HPDE6-E6E7 (cell line): ENCODE results near the gene GTF3A.

Experiments
- DNase-seq: peaks from one replicate; pipeline ENCODE4 v3.0.0; 2011; ENCODE audit warnings: missing footprints; ENCODE audit errors: extremely low spot score

GTF3A gene

DNA sequence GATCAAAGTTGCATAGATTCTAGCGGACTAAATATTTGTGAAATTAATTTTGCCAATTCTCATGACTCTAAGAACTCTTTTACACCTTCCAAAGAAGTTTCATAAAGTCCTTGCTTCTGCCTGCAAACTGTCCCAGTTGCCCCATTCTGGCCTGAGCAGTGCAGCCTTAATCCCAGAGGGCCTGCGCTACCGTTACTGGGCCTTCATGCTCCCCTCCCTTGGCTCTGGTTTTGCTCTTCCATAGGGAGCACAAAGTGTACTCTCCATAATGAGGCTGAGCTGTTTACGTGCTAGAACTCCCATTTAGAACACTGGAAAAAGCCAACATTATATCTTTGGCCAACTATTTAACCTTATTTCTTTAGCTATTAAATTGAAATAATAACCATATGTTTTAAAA lies 23.9 kb downstream of the GTF3A start:
- no peak for DNase-seq

DNA sequence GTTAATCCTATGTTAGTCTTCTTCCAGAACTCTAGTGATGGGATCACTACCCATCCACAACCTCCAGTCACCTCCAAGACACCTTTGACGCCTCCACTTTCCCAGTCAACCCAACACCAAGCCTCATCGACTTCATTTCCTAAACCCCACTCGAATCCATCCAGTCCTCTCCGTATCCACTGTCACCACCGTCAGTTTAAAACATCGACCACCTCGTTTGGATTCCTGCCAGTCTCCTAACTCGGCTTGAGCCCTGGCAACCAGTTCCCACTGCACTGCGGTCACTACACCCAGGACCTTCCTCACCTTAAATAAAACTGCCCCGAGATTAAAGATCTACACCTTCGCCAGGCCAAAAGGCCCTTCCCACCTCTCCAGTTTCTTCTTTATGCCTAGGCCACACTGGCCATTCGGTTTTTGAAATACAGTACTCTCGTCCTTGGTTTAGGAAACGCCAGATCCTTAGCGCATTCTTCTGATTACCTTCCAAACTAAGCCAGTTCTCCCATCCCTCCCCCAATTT lies 24.7 kb downstream of the GTF3A start:
- DNase-seq: no peak

DNA sequence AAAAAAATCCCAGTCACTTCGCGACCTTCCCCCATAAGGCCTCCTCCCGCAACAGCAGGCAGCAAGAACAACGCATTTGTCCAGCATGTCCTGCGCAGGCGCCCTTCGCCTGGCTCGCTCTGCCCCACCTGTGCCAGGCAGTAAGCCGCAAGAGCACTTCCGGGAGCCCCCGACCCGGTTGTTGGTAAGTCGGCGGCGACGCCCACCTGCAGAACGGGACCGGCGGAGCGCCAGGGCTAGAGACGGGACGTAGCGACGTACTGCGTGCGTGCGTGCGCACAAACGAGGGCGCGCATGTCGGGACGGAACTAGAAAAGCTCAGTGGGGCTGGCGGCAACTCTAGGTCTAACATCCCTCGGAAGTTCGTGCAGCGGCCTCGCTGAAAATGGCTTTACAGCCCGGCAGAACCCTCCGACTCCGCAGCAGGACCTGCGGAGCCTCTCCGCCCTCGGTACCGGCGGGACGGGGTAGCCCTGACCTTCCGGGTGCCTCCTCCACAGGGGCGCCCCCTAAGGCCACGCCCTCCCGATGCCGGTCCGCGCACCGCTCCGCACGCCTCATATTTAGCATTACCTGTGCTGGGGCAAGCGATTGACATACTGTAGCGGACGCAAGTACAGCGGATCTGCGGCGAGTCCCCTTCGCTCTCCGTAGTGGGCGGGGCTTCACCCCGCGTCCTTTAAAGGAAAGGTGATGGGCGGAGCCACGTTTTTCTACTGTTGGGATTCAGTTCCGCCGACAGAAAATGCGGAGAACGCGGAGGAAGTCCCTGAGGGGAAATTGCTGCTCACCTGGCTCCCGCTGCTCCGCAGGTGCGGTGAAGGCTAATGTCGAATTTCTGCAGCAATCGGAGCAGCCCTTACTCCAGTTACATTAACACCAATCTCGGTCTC lies 25.8 kb downstream of the GTF3A start, which contains the start of gene MTIF3:
Gene MTIF3 (minus strand): TSS at position 629 of the 893 bp plus-strand sequence. CDS start 10,116 bp downstream, outside the sequence.
- peak; percentile 47 for DNase-seq

DNA sequence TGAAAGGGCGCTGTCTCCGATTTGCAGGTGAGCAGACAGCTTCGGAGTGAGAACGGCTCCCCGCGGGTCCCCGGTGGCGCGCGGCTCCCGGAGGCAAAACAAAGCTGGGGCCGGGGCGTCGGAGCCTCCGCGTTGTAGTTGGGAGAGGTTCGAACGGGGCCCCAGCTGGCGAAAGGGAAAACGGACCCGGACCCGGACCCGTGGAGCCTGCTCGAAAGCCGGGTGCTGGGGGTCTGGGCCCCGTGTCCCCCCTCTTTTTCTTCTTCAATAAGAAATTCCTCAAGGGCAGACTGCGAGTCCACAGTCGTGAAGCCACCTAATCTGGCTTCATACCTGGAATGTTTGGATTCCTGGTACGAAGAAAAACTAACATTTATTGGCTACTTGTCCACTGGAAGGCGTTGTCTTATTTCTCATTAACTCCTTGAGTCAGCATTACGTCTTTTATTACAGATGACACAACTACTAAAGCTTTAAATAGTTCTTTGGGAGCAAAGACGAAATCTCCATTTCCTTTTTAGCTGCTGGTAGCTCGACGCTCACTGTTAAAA lies 26.6 kb downstream of the GTF3A start:
- DNase-seq: no peak

DNA sequence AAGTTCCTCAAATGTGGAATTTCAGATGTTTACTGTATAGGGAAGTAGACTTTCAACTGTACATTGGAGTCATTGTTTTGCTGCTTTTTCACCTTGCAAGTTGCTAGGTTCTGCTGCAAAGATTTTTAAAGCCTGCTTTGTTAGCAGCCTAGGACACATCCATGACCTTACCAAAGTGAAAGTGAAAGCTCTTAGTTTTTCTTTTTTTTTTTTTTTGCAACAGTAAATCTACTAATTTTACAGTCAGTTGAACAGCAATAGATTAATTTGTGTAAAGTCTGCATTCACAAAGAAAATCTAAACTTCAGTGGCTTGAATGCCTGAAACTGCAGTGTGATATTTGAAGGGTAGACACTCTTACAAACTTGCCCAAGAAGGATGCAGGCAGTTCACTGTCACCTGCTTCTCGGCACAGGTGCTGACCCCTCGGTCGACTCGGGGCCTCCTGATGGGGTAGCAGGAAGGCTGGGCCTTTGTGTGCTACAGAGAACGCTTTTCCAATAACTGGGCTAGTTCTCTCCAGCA lies 31.0 kb downstream of the GTF3A start:
- DNase-seq: no peak

DNA sequence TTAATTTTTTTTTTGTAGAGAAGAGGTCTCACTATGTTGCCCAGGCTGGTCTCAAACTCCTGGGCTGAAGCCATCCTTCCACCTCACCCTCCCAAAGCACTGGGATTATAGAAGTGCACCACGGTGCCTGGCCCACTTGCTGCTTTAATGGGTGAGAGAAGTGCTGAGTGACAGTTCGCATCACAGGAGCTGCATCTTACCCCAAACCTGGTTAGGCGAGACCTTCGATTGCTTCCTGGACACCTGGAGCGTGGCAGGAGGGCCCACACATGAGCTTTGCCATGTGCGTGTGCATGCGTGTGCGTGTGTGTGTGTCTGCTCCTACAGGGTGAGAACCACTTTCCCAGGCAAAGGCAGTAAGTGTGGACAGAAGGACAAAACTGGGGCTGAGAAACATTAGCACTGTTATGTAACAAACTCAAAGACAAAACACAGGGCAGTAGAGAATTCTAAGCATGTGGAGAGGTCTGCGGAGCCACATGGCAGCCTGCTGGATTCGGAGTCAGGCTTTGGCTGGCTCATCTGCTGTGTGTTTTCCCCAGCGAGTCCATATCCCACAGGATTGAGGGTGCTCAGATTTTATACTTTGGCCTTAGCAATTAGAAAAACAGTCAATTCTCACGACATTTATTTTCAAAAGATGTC lies 37.6 kb downstream of the GTF3A start:
- no peak for DNase-seq

DNA sequence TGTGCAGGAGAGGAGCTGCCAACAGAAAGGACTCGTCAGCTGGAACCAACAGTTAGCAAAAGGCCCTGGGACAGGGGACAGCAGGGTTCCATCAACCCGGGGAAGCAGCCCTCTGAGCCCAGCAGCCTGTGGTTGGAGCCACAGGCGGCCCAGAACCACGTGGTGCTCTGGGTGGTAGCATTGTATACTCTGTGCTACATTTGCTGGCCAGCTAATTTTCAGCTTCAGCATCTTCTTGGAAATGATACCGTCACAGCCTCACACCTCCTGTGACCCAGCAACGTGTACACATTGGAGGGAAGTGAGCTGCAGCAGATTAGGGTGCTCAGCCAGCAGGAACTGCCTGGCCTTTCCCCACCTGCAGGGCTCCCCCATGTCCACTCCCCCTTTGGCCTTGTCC lies 39.1 kb downstream of the GTF3A start:
- DNase-seq: no peak

DNA sequence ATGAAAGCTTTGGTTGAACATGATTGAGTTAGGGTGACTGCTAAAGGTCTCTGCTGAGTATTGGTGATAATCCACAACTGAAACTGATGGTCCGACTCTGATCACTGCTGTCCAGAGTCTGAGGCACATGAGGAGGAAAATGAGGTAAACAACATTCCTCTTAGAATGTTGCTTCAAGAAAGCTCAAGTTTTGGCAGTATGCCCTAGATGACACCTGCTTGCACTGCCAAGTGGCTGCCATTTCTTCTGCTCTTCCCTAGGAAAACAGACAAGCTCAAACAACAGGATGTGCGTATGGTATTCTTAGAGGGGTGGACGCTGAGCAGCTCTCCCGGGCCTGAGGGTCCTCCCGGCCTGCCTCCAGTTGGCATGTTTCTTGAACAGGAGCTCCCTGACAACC lies 41.2 kb downstream of the GTF3A start:
- DNase-seq: no peak

DNA sequence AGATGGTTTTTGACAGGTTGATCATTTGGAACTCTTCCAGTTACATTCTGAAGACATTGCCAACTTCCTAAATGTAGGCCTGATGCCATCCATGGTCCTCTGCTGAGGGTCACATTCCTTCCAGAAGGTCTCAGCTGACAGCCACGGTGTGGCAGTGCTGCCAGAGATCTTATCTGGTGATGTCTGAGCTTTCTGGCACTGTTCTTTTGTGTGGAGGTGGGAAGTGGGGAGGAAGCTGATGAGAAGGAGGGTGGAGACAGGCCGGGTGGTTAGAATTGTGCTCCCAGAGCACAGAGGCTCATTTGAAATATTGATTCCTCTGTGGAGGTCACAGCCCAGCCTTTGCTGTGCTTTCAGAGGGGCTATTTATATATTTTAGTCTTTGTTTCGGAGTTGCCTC lies 42.1 kb downstream of the GTF3A start:
- no peak for DNase-seq

DNA sequence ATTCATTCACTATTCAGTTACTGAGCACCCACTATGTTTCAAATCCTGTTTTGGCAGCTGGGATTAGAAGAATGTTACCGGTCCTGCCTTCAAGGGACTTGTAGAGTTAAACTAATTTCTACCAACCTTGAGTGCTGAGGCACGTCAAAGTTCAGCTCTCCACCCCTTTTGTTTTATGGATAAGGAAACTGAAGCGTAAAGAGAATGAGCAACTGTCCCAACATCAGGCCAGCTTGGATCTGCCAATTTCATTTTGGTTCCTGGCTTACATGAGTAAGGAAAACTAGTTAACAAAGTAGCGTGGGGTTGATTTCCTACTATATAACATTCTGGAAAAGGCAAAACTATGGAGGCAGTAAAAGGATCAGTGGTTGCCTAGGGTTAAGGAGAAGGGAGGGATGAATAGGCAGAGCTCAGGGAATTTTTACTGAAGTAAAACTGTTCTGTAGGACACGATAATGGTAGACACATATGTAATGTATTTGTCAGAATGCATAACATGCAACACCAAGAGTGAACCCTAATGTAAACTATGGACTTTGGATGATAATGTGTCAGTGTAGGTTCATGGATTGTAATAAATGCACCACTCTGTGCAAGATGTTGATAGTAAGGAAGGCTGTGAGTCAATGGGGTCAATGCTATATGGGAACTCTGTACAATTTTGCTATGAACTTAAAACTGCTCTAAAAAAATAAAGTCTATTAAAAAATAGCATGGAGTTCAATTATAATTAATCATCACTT lies 45.8 kb downstream of the GTF3A start:
- no peak for DNase-seq

DNA sequence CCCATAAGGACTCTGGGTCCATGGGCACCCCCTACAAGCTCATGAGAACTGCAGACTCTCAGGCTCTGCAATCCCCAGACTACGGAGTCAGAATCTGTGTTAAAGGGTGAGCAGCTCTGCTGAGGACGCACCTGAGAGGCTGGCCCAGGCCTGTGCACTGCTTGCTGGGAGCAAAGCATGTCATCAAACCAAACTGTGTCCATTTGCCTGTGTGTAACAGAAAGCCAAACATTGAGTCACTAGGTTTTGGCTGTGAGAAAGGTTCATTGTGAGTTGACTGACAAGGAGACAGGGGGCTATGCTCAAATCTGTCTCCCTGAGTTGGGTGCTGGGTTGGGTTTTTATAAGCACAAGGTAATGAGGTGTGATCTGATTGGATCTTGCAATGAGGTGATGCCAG lies 48.0 kb downstream of the GTF3A start:
- DNase-seq: no peak

DNA sequence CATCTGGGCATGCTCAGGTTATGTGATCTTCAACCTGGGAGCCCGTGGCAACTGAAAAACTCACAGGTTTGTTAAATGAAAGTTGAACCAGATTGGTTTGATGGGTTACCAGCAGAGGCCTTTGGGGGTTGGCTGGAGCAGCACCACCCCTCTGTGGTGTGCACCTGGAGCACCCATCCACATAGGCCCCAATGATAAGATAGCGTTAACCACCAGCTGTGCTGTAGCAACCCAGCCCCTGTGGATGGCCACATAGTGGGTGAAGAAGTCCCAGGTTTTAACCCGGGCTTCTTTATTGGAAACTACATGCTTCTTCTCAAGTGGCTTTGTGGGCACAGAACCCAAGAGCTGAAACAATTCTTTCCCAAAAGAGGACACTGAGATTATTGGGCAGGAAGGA lies 48.5 kb downstream of the GTF3A start:
- DNase-seq: no peak

DNA sequence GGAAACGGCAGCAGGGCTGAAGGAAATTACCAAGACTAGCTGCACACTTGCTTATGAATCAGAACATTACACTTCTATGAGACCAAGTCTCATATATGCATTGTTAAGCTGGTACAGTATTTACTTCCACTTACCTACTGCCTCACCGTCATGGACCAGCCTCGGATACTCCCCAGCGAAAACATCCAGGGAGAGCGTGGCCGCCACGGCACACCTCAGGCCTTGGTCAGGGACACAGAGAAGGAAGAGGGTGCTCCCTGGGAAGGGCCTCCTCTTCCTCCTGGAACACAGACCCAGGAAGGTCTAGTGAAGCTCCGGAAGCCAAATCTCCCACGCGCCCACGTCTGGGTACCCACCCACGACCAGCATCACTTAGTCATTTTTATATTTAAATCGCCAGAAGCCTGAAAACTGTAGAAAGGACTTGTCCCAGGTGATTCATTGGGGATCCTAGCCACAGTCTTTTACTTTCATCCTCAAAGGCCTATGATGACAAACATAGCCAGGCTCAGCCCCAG lies 50.4 kb downstream of the GTF3A start:
- DNase-seq: no peak

DNA sequence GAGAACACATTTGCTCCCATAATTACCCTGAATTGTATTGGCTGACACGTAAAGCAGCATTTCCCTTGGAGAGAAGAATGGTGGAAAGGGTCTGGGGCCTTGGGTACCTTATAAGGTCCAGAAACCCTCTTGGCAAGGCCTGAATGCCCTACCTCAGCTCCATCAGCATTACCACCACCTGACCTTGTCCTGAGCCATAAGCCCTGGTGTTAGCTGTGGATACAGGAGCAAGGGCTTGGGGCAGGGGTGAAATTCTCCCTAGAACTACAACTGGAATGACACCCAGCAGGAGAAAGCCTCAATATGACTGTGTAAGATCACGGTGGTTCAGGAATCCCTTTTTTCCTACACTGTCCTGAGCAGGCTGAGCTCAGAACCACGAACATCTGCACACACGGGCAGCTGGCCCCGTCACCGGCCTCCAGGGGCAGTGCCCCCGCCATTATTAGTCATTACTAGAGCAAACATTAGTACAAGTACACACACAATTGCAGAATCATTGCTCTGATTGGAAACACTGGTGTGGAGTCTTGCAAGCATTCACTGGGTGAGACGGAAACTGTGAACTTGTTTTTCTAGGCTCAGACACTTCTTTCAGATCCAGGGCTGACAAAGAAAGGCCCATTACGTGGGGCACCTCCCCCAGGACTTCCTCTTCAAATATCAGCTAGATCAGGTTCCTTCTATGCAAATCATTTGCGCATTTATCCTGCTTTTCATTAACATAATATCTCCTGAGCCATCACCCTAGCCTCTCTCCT lies 52.7 kb downstream of the GTF3A start:
- peak; percentile 32 for DNase-seq

DNA sequence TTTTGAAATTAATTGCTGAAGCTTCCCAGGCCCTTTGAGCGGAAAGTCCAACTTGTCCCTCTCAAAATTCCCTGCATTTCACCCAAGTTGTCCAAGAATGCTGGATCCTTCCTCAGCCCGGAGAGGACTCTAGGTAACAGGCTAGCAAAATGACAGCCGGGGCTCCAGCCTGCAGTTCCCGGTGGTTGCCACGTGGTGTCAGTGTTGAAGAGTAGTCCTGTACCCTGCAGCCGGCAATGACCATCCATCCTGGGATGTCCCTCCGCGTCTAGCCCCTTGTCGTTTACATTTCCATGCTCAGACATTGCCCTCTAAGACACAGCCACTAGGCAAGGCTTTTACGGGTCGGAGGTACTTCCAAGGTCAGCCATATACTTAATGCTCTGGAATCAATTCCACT lies 57.3 kb downstream of the GTF3A start:
- DNase-seq: peak; percentile 21

DNA sequence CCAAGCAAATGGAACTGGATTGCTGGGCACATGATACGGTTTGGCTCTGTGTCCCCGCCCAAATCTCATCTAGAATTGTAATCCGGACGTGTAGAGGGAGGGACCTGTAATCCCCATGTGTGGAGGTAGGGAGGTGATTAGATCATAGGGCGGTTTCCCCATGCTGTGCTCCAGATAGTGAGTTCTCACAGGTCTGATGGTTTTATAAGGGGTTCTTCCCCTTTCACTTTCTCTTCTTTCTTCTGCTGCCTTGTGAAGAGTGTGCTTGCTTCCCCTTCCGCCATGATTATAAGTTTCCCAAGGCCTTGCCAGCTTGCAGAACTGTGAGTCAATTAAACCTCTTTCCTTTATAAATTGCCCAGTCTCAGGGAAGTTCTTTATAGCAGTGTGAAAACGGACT lies 58.6 kb downstream of the GTF3A start:
- DNase-seq: no peak

DNA sequence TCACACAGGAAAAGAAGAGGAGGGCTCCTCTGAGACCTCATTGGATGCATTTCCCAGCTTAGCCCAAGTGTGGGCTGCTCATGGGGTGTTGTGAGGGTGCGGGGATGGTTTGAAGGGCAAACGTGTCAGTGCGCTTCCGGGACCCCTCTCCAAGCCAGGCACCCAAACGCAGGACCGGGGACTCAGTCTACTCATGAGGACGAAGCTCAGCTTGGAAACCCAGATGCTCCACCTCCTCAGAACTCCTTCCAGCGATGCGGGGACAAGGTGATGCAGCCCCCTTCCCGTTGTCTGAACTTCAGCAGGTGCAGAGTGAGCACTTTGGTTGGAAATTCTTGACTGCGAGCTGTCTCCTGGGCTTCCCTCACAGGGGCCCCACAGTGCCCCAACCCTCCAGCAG lies 59.0 kb downstream of the GTF3A start:
- no peak for DNase-seq
